H9 (cell line): Measurements from ENCODE around the gene PDK2. TPM values are rescaled to one million over a fixed set of nuclear protein-coding genes. Genes with fewer than 3 reads are reported as not detected.

Experiments
- DNase-seq: peaks from one replicate; pipeline ENCODE4 v3.0.0-alpha.2; 2017
- H2AFZ ChIP-seq: one replicate; pipeline ENCODE4 v1.6.1; 2013; ENCODE audit warnings: mild to moderate bottlenecking, low read length, control low read depth, moderate library complexity
- H2AK5ac ChIP-seq: 2 replicates; pipeline ENCODE4 v1.6.1; 2013; ENCODE audit warnings: low read length, control low read depth, mixed read lengths; ENCODE audit not compliant: insufficient read length
- H2BK120ac ChIP-seq: one replicate; pipeline ENCODE4 v1.6.1; 2013; ENCODE audit warnings: low read depth, mild to moderate bottlenecking, low read length, control low read depth, inconsistent platforms; ENCODE audit not compliant: poor library complexity, severe bottlenecking
- H2BK12ac ChIP-seq: 2 replicates; pipeline ENCODE4 v1.6.1; 2013; ENCODE audit warnings: low read length, control low read depth, mixed read lengths, low read depth; ENCODE audit not compliant: insufficient read length
- H2BK15ac ChIP-seq: 2 replicates; pipeline ENCODE4 v1.6.1; 2013; ENCODE audit warnings: low read depth, low read length, control low read depth
- H2BK20ac ChIP-seq: one replicate; pipeline ENCODE4 v1.6.1; 2013; ENCODE audit warnings: low read depth, mild to moderate bottlenecking, low read length, control low read depth, inconsistent platforms; ENCODE audit not compliant: poor library complexity, severe bottlenecking
- H2BK5ac ChIP-seq: 2 replicates; pipeline ENCODE4 v1.6.1; 2013; ENCODE audit warnings: low read length, control low read depth, mixed read lengths; ENCODE audit not compliant: insufficient read length
- H3K14ac ChIP-seq: 2 replicates; pipeline ENCODE4 v1.6.1; 2013; ENCODE audit warnings: low read length, control low read depth; ENCODE audit not compliant: insufficient read depth
- H3K18ac ChIP-seq: 2 replicates; pipeline ENCODE4 v1.6.1; 2013; ENCODE audit warnings: low read depth, mild to moderate bottlenecking, mixed read lengths, low read length, control low read depth; ENCODE audit not compliant: insufficient read length
- H3K23ac ChIP-seq: 2 replicates; pipeline ENCODE4 v1.6.1; 2013; ENCODE audit warnings: low read length, control low read depth, mixed read lengths, low read depth; ENCODE audit not compliant: insufficient read length
- H3K23me2 ChIP-seq: 2 replicates; pipeline ENCODE4 v1.6.1; 2013; ENCODE audit warnings: low read depth, mild to moderate bottlenecking, mixed read lengths, low read length, control low read depth; ENCODE audit not compliant: insufficient read length, poor library complexity, severe bottlenecking
- H3K27ac ChIP-seq: 2 replicates; pipeline ENCODE4 v1.5.1; 2013; ENCODE audit warnings: low read length, control low read depth, mixed read lengths, low read depth; ENCODE audit not compliant: insufficient read length
- H3K27me3 ChIP-seq: 2 replicates; pipeline ENCODE4 v1.6.1; 2013; ENCODE audit warnings: low read length, control low read depth, inconsistent platforms; ENCODE audit not compliant: insufficient read depth
- H3K4ac ChIP-seq: 2 replicates; pipeline ENCODE4 v1.6.1; 2013; ENCODE audit warnings: low read depth, mild to moderate bottlenecking, control low read depth, inconsistent platforms, low read length, moderate library complexity
- H3K4me1 ChIP-seq: 2 replicates; pipeline ENCODE4 v1.6.1; 2013; ENCODE audit warnings: low read length, control low read depth, inconsistent platforms; ENCODE audit not compliant: insufficient read depth
- H3K4me2 ChIP-seq: 2 replicates; pipeline ENCODE4 v1.6.1; 2013; ENCODE audit warnings: low read length, control low read depth, mixed read lengths; ENCODE audit not compliant: insufficient read length, insufficient read depth
- H3K56ac ChIP-seq: 2 replicates; pipeline ENCODE4 v1.6.1; 2013; ENCODE audit warnings: low read depth, mild to moderate bottlenecking, mixed read lengths, low read length, control low read depth; ENCODE audit not compliant: insufficient read length
- H3K79me1 ChIP-seq: 2 replicates; pipeline ENCODE4 v1.6.1; 2013; ENCODE audit warnings: low read depth, mild to moderate bottlenecking, moderate library complexity, low read length, control low read depth, inconsistent platforms; ENCODE audit not compliant: insufficient read depth, poor library complexity, severe bottlenecking
- H3K79me2 ChIP-seq: 2 replicates; pipeline ENCODE4 v1.6.1; 2013; ENCODE audit warnings: low read length, control low read depth, inconsistent platforms; ENCODE audit not compliant: insufficient read depth
- H3K9ac ChIP-seq: 2 replicates; pipeline ENCODE4 v1.6.1; 2013; ENCODE audit warnings: low read length, control low read depth, mixed read lengths; ENCODE audit not compliant: insufficient read length; ENCODE audit errors: extremely low read depth
- H3K9me3 ChIP-seq: one replicate; pipeline ENCODE4 v1.6.1; 2013; ENCODE audit warnings: low read depth, low read length, inconsistent platforms; ENCODE audit not compliant: control insufficient read depth
- H3T11ph ChIP-seq: one replicate; pipeline ENCODE4 v1.6.1; 2013; ENCODE audit warnings: mild to moderate bottlenecking, low read length, control low read depth, inconsistent platforms
- H4K20me1 ChIP-seq: one replicate; pipeline ENCODE4 v1.6.1; 2013; ENCODE audit not compliant: control insufficient read depth, insufficient read length, insufficient read depth
- H4K5ac ChIP-seq: 2 replicates; pipeline ENCODE4 v1.6.1; 2013; ENCODE audit warnings: low read depth, mild to moderate bottlenecking, mixed read lengths, low read length, control low read depth; ENCODE audit not compliant: insufficient read length
- H4K8ac ChIP-seq: replicated peaks from 2 replicates; pipeline ENCODE4 v1.6.1; 2013; ENCODE audit warnings: low read length, control low read depth, mixed read lengths, low read depth; ENCODE audit not compliant: insufficient read length
- H4K91ac ChIP-seq: 2 replicates; pipeline ENCODE4 v1.6.1; 2013; ENCODE audit warnings: low read depth, mild to moderate bottlenecking, moderate library complexity, mixed read lengths, low read length, control low read depth; ENCODE audit not compliant: insufficient read length
- H3K27ac Mint-ChIP-seq, 3 experiments: 2 replicates in 2 of 3; 3 replicates in 1 of 3; pipeline ENCODE4 v1.8.0; 2020 to 2021; ENCODE audit warnings: mixed read lengths in 3 of 3, mild to moderate bottlenecking in 1 of 3, moderate library complexity in 1 of 3
- H3K27me3 Mint-ChIP-seq: 2 replicates; pipeline ENCODE4 v1.8.0; 2021; ENCODE audit warnings: low read depth, mild to moderate bottlenecking, moderate library complexity, mixed read lengths
- H3K36me3 Mint-ChIP-seq, 3 experiments: 2 replicates in 2 of 3; 3 replicates in 1 of 3; pipeline ENCODE4 v1.8.0; 2020 to 2021; ENCODE audit warnings: low read depth in 3 of 3, mixed read lengths in 3 of 3; ENCODE audit not compliant: insufficient read depth in 1 of 3
- H3K4me1 Mint-ChIP-seq, 2 experiments: 2 replicates each; pipeline ENCODE4 v1.8.0; 2020; ENCODE audit warnings: mixed read lengths in 2 of 2
- H3K4me3 Mint-ChIP-seq, 2 experiments: 2 replicates in 1 of 2; 3 replicates in 1 of 2; pipeline ENCODE4 v1.8.0; 2020 to 2021; ENCODE audit warnings: mild to moderate bottlenecking in 2 of 2, mixed read lengths in 2 of 2, moderate library complexity in 1 of 2
- H3K9me3 Mint-ChIP-seq, 2 experiments: 2 replicates in 1 of 2; 3 replicates in 1 of 2; pipeline ENCODE4 v1.8.0; 2020; ENCODE audit warnings: mild to moderate bottlenecking in 2 of 2, mixed read lengths in 2 of 2, moderate library complexity in 1 of 2
- CTCF ChIP-seq: fragments of 200-600 bp; sonication (generic); conservative IDR thresholded peaks from 3 replicates; pipeline ENCODE4 v1.8.0; 2021; ENCODE audit warnings: antibody characterized with exemption, mild to moderate bottlenecking
- WGBS: extraction: QIAGEN DNeasy Blood & Tissue Kit; methylation state at CpG from one replicate; pipeline ENCODE4 v1.1.7; 2013; ENCODE audit warnings: missing lambda C conversion rate, low lambda C conversion rate, mixed read lengths; ENCODE audit not compliant: insufficient read length; ENCODE audit errors: extremely low coverage; 5-methylcytosine and 5-hydroxymethylcytosine counted together
- total RNA-seq: library from RNA; stranded (reverse); gene quantifications from 2 replicates; pipeline ENCODE4 v1.2.1, GENCODE V29; 2021

Gene PDK2
- total RNA-seq, 1 experiment from 2014 or later, result 19.9 TPM

- Histone ChIP-seq H2BK12ac (no peak overlapping the region), H3K56ac (no peak overlapping the region), H2AFZ (no peak overlapping the region), H3K18ac (no peak overlapping the region), H3K27ac (no peak overlapping the region), H3K79me1 (no peaks in the 10 kb centered on the region), H4K8ac (no peak overlapping the region), H3K23ac (no peak overlapping the region), H2BK120ac (no peak overlapping the region), H4K91ac (no peak overlapping the region), H2BK20ac (no peak overlapping the region), H3K23me2 (peaks cover 12% of the 10 kb centered on the region), H3K9me3 (no peaks in the 10 kb centered on the region), H3K4me1 (no peaks in the 10 kb centered on the region; the same call in 1 of the 2 replicates), H2AK5ac (no peak overlapping the region), H3K9ac (no peak overlapping the region), H2BK5ac (no peak overlapping the region), H3K4me2 (peak overlapping the region; percentile 64), H2BK15ac (no peak overlapping the region), H3T11ph (no peak overlapping the region), H3K27me3 (no peaks in the 10 kb centered on the region), H3K14ac (no peak overlapping the region), H3K4ac (no peak overlapping the region), H4K5ac (no peak overlapping the region), H3K79me2 (no peaks in the 10 kb centered on the region), H4K20me1 (no peaks in the 10 kb centered on the region)
- H3K27me3 Mint-ChIP-seq, result peaks cover 2% of the 10 kb centered on the region; the same call in 1 of the 2 replicates
- H3K36me3 Mint-ChIP-seq, result peaks cover 0 to 8% (median 0%) of the 10 kb centered on the region in 3 experiments; a peak in 4 of 7 replicates
- no peak for DNase-seq
- no peak overlapping the region for H3K27ac Mint-ChIP-seq
- H3K4me1 Mint-ChIP-seq, result peaks cover 25 to 31% of the 10 kb centered on the region in 2 experiments
- peak overlapping the region; percentile 93 to 99 for H3K4me3 Mint-ChIP-seq
- no peak for TF ChIP-seq CTCF
- no CpG with 5 or more reads among the region's 6 CpGs for WGBS
- H3K9me3 Mint-ChIP-seq, result no peaks in the 10 kb centered on the region
Observed at GRCh38 chr17:50096092-50096491, 941 bp downstream of the PDK2 start.
